AG04449 (cell line): ENCODE measurements around the gene C14orf119.

Experiments
- CTCF ChIA-PET: fragments of 350-600 bp; formaldehyde crosslinking; extraction: SDS; loops from one replicate; lab custom pipeline; 2021; ENCODE audit warnings: antibody characterized with exemption; lab: Yijun Ruan, JAX
- POLR2A ChIA-PET: fragments of 400-600, 350-600 bp; formaldehyde crosslinking; extraction: SDS; loops from one replicate; lab custom pipeline; 2020; ENCODE audit warnings: antibody characterized with exemption, inconsistent platforms; lab: Yijun Ruan, JAX
- DNase-seq: peaks from one replicate; pipeline ENCODE4 v3.0.0-alpha.2; 2010; ENCODE audit warnings: low read depth, low spot score
- H3K4me3 ChIP-seq: 2 replicates; pipeline ENCODE4 v1.5.1; 2011; ENCODE audit warnings: low read depth, mild to moderate bottlenecking, control low read depth, low read length
- CTCF ChIP-seq: IDR thresholded peaks from one replicate; pipeline ENCODE4 v1.5.1; 2011; ENCODE audit warnings: mild to moderate bottlenecking, moderate library complexity, low read length, control low read depth, inconsistent platforms; ENCODE audit not compliant: insufficient read depth; ENCODE audit errors: missing control alignments

Gene C14orf119

GRCh38 chr14:23126548-23127278 lies 31.4 kb downstream of the C14orf119 start:
- H3K4me3 ChIP-seq = no peak overlapping the region
- ChIA-PET CTCF (interaction anchor here (1.0 to 20.1 kb wide), 3 partner anchors 52 to 140 kb away, joined by 3 to 1439 read pairs (median 3); partner anchors contain the start of gene SLC7A8), POLR2A (no interaction called here)
- DNase-seq = no peak
- TF ChIP-seq CTCF = no peak

DNA sequence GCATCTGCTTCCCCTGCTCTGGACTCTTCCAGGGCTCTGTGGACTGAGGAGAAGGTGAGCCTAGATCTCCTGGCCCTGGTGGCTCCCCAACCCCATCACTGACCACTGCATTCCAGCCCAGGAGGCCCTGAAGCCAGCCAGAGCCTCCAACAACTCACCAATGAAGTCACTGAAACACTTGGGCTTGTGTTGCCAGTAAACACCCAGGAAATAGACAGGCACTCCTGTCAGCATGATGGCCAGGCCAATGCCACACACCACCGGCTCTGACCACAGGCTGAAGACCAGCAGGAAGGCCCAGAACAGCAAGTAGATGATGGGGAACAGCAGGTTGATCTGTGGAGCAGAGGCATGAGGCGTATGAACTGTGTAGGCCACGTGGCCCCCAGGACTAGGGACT lies 32.6 kb downstream of the C14orf119 start:
- H3K4me3 ChIP-seq = no peak overlapping the region
- ChIA-PET CTCF (interaction anchor here (20.1 kb wide), 1 partner anchor 51 kb away, joined by 1439 read pairs; the partner anchor contains the start of gene SLC7A8), POLR2A (no interaction called here)
- no peak for TF ChIP-seq CTCF
- no peak for DNase-seq

GRCh38 chr14:23128969-23129758 lies 33.9 kb downstream of the C14orf119 start:
- no peak for TF ChIP-seq CTCF
- CTCF ChIA-PET = interaction anchor here (0.8 to 3.7 kb wide), 10 partner anchors 7 to 160 kb away, joined by 3 to 59 read pairs (median 4); partner anchors contain the start of gene CDH24
- no peak for DNase-seq
- H3K4me3 ChIP-seq = no peak overlapping the region
- POLR2A ChIA-PET = no interaction called here

DNA sequence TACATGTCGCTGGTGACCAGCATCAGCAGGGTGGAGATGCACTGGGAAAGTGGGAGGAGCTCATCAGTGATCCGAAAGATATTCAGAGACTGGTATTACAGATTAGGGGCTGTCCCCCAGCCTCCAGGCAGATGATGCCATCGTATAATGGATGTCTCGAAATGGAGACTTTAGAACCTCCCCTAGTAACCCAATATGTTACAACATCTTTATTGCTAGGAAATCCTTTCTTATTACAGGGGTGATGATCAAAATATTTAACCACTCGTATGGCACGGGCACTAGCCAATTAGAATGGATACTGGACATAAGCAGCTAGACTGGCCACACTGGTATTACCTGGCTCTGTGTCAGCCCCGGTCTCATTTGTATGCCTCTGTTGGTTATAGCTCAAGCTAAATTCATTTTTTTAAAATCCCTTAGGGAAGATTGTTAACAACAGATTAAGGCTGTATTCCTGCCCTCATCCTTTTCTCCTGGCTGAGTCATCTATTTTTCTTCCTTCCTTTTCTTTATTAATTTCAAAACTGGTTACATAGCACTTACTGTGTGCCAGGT lies 34.5 kb downstream of the C14orf119 start:
- CTCF ChIA-PET = interaction anchor here (0.9 to 3.7 kb wide), 10 partner anchors 8 to 159 kb away, joined by 3 to 59 read pairs (median 4); partner anchors contain the start of gene CDH24
- POLR2A ChIA-PET = no interaction called here

DNA sequence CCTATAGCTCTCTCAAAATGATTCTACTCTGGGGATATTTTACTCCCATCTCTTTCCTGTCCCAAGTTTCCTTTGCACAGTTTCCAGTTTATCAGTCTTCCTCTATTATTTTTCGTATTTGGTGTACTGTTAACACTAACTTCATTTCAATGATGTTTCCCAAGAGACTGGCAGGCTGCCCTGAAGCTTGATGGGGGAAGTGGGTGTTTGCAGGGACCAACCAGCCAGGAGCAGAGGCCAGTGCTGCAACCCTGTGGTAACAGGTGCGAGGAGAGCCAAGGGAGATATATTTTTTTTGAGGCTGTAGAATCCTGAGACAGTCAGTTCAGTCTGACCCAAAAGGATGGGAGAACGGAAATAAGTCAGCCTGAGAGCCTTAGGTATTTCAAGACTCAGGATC lies 35.6 kb downstream of the C14orf119 start:
- CTCF ChIA-PET = interaction anchor here (0.9 to 3.7 kb wide), 6 partner anchors 9 to 58 kb away, joined by 4 to 59 read pairs (median 6); no protein-coding TSS in a partner anchor
- DNase-seq = no peak
- H3K4me3 ChIP-seq = no peak overlapping the region
- TF ChIP-seq CTCF = no peak
- POLR2A ChIA-PET = no interaction called here

More for the DNA sequence above, 34.5 kb downstream of the C14orf119 start:
- DNase-seq = no peak
- no peak for TF ChIP-seq CTCF
- no peak overlapping the region for H3K4me3 ChIP-seq
